ENCODE data around the gene CACNA1S.
A peak's percentile ranks its signal among the peaks of the same experiment; 100 is the strongest.

CACNA1S gene

DNA sequence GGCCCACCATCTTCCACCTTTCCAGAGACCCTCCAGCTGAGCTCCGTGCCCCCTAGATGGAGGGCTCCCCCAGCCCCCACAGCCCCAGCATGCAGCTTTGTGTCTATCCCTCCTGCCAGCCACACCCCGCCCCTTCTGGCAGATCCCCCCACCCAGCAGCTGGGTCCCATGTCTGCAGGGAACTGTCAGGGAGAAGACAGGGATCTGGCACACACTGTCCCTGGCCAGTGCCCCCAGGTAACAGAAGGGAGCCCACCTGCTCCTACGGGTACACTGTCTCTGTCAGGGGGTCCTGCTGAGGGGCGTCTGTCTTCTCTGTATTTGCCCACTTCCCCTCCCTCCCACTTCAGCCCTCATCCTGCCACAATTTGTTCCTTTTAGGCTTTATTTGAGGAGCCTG, 77.6 kb downstream of the CACNA1S start:
- Histone ChIP-seq H3K9me3 (ENCODE audit: severe bottlenecking) (peaks cover 9% of the 10 kb centered on the region), H3K27ac (no peak overlapping the region), H3K27me3 (ENCODE audit: insufficient read depth, low read depth, severe bottlenecking) (no peaks in the 10 kb centered on the region), H3K4me3 (ENCODE audit: low read depth, low read length) (no peak overlapping the region), H3K36me3 (0 out of 2 replicates have a peak, but pooled peaks cover under 1% of the 10 kb centered on the region)
- DNase-seq, result no peak
- TF ChIP-seq, protein P1, sequence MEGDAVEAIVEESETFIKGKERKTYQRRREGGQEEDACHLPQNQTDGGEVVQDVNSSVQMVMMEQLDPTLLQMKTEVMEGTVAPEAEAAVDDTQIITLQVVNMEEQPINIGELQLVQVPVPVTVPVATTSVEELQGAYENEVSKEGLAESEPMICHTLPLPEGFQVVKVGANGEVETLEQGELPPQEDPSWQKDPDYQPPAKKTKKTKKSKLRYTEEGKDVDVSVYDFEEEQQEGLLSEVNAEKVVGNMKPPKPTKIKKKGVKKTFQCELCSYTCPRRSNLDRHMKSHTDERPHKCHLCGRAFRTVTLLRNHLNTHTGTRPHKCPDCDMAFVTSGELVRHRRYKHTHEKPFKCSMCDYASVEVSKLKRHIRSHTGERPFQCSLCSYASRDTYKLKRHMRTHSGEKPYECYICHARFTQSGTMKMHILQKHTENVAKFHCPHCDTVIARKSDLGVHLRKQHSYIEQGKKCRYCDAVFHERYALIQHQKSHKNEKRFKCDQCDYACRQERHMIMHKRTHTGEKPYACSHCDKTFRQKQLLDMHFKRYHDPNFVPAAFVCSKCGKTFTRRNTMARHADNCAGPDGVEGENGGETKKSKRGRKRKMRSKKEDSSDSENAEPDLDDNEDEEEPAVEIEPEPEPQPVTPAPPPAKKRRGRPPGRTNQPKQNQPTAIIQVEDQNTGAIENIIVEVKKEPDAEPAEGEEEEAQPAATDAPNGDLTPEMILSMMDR (IDR thresholded peaks at IDR 0.05; ENCODE audit: low read depth, low read length), result no peak

DNA sequence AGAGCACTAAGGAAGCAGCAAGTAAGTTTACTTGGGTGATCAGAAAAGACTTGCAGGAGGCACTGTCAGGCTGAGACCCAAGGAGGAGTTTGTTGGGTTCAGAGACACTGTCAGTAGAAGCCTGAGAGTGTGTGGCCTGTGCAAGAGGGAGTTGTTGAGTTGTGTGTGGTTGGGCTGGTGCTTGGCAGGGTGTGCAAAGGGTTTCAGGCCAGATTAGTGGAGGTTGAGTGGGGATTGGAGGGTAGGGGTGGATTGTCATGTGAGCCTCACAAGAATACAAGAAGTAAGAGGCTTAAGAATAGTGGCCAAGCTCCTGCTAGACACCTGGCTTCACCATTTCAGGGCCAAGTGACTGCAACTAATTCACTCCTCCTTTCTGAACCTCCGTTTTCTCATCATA, 79.8 kb downstream of the CACNA1S start:
- no peaks in the 10 kb centered on the region for H3K27me3 ChIP-seq (ENCODE audit: insufficient read depth, low read depth, severe bottlenecking)
- TF ChIP-seq, protein P1 (IDR thresholded peaks at IDR 0.05; ENCODE audit: low read depth, low read length), result no peak
- H3K4me3 ChIP-seq (ENCODE audit: low read depth, low read length), result no peak overlapping the region

DNA sequence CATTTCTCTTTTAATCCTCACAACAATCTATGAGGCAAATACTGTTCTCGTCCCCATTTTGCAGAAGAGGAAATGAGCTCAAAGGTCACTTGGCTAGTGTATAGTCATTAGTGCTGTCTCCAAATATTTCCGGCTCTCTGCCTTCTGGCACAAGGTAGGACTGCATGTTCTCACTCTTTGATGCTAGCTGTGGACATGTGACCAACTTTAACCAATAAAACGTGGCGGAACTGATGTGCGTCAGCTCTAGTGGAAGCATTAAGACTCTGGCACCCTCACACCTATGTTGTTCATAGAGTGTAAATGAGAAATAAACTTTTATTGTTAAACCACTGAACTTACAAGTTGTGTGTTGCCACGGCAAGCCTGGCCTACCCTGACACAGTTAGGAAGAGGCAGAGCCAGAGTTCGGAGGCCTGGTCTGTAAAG, 83.8 kb downstream of the CACNA1S start:
- peaks cover 6% of the 10 kb centered on the region for H3K9me3 ChIP-seq (ENCODE audit: severe bottlenecking)
- H3K27me3 ChIP-seq (ENCODE audit: insufficient read depth, low read depth, severe bottlenecking), result no peaks in the 10 kb centered on the region
- H3K27ac ChIP-seq, result peak overlapping the region; percentile 89
- H3K4me3 ChIP-seq (ENCODE audit: low read depth, low read length), result no peak overlapping the region
- peaks cover 24% of the 10 kb centered on the region for H3K36me3 ChIP-seq
- TF ChIP-seq, protein P1 (IDR thresholded peaks at IDR 0.05; ENCODE audit: low read depth, low read length), result no peak
- no peak for DNase-seq

More for the DNA sequence above, 79.8 kb downstream of the CACNA1S start:
- DNase-seq, result peak; percentile 98
- H3K9me3 ChIP-seq (ENCODE audit: severe bottlenecking), result peaks cover 9% of the 10 kb centered on the region
- peak overlapping the region; percentile 87 for H3K27ac ChIP-seq
- H3K36me3 ChIP-seq, result peaks cover 15% of the 10 kb centered on the region

DNA sequence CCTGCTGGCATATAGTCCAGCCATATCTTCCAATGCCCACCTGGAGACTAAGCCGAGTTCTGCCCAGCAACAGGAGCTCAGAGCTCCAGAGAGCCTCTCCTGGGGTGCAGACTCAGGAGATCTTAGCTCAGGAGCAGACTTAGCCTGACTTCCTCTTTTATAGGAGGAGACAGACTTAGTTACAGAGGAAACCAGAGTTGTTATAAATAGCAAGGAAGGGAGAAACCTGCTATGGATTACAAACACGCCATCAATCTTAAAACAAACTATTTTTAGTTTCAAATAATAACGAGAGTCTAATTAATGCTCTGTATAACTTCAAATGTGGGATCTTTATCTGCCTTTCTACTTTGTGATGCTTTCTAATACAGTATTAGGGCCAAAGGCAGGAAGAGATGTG, 85.4 kb downstream of the CACNA1S start:
- peaks cover 24% of the 10 kb centered on the region for H3K36me3 ChIP-seq
- H3K4me3 ChIP-seq (ENCODE audit: low read depth, low read length), result peak overlapping the region; percentile 58; the same call in 1 of the 2 replicates
- TF ChIP-seq, protein P1 (IDR thresholded peaks at IDR 0.05; ENCODE audit: low read depth, low read length), result no peak
- peak; percentile 90 for DNase-seq
- H3K27ac ChIP-seq, result peak overlapping the region; percentile 89
- no peaks in the 10 kb centered on the region for H3K27me3 ChIP-seq (ENCODE audit: insufficient read depth, low read depth, severe bottlenecking)
- H3K9me3 ChIP-seq (ENCODE audit: severe bottlenecking), result no peaks in the 10 kb centered on the region

DNA sequence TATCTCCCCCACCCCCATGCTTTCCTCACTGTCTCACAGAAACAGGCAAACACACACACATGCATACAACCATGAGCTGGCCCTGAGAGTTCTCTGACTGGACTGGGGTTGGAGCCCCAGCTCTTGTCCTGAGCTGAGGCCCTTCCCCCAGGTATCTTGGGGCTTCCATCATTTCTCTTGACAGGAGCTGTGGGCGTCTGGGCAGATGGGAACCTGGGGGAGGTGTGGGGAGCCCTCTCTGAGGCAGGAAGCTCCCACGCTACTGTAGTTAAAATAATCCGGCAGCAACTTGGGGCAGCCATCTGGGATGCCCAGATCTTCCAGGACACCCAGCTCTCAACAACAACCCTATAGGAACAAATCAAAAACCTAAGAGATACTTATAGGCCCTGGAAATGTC, 86.0 kb downstream of the CACNA1S start:
- Histone ChIP-seq H3K4me3 (ENCODE audit: low read depth, low read length) (peak overlapping the region; percentile 58), H3K27ac (peak overlapping the region; percentile 89), H3K27me3 (ENCODE audit: insufficient read depth, low read depth, severe bottlenecking) (no peaks in the 10 kb centered on the region), H3K36me3 (peaks cover 24% of the 10 kb centered on the region), H3K9me3 (ENCODE audit: severe bottlenecking) (no peaks in the 10 kb centered on the region)
- TF ChIP-seq, protein P1 (IDR thresholded peaks at IDR 0.05; ENCODE audit: low read depth, low read length), result no peak
- peak; percentile 98 for DNase-seq

DNA sequence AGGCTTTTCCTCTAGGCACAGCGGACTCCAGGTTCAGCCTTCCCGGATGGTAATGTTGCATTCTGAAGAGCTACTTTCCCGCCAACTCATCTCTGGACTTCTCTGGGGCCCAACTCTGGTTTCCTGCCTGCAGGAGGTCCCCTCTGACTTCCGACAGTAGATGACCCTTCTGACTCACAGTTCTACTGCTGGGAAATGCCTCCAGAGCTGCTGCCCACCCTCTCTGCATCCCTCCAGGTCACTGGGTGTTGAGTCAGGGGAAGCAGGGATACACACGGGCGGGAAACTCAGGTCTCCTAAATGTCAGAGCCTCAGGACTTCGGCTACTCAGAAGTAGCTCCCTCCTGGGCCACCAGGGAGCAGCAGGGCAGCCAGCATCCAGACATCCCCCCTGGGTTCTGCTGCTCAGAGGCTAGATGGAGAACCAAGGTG, 86.6 kb downstream of the CACNA1S start:
- TF ChIP-seq, protein P1 (IDR thresholded peaks at IDR 0.05; ENCODE audit: low read depth, low read length), result peak; percentile 95
- H3K9me3 ChIP-seq (ENCODE audit: severe bottlenecking), result no peaks in the 10 kb centered on the region
- no peaks in the 10 kb centered on the region for H3K27me3 ChIP-seq (ENCODE audit: insufficient read depth, low read depth, severe bottlenecking)
- H3K36me3 ChIP-seq, result peaks cover 26% of the 10 kb centered on the region
- DNase-seq, result peak; percentile 95
- H3K27ac ChIP-seq, result peak overlapping the region; percentile 89
- peak overlapping the region; percentile 58 for H3K4me3 ChIP-seq (ENCODE audit: low read depth, low read length)
